HG02763 (cell line): ENCODE data around the gene EEFSEC.

ENCODE experiments used
- ATAC-seq: cut with Tn5 transposase; IDR thresholded peaks from one replicate; pipeline ENCODE4 v1.9.1; 2021; ENCODE audit warnings: mild to moderate bottlenecking, moderate library complexity; ENCODE audit not compliant: unreplicated experiment

EEFSEC gene

GRCh38 chr3:128345196-128345595, 191.9 kb downstream of the EEFSEC start:
- no peak for ATAC-seq

GRCh38 chr3:128346562-128346961, 193.3 kb downstream of the EEFSEC start:
- ATAC-seq, result no peak

- ATAC-seq, result no peak
Observed at GRCh38 chr3:128347282-128347681, 194.0 kb downstream of the EEFSEC start.

GRCh38 chr3:128348075-128348474, 194.8 kb downstream of the EEFSEC start:
- ATAC-seq, result no peak

- no peak for ATAC-seq
Observed at GRCh38 chr3:128348805-128349531, 195.7 kb downstream of the EEFSEC start.

- no peak for ATAC-seq
Observed at GRCh38 chr3:128349963-128350599, 196.8 kb downstream of the EEFSEC start.

- no peak for ATAC-seq
Observed at GRCh38 chr3:128351546-128351945, 198.3 kb downstream of the EEFSEC start.

- ATAC-seq, result no peak
Observed at GRCh38 chr3:128352326-128352725, 199.0 kb downstream of the EEFSEC start.

- no peak for ATAC-seq
Observed at GRCh38 chr3:128353361-128353965, 200.2 kb downstream of the EEFSEC start.

GRCh38 chr3:128353991-128354687, 200.9 kb downstream of the EEFSEC start:
- no peak for ATAC-seq

- no peak for ATAC-seq
Observed at GRCh38 chr3:128354788-128355542, 201.7 kb downstream of the EEFSEC start.

GRCh38 chr3:128355543-128355919, 202.2 kb downstream of the EEFSEC start:
- no peak for ATAC-seq

GRCh38 chr3:128356822-128357221, 203.5 kb downstream of the EEFSEC start:
- ATAC-seq, result no peak

- ATAC-seq, result no peak
Observed at GRCh38 chr3:128357538-128357937, 204.3 kb downstream of the EEFSEC start.

- no peak for ATAC-seq
Observed at GRCh38 chr3:128358156-128358895, 205.0 kb downstream of the EEFSEC start.

GRCh38 chr3:128359060-128359664, 205.9 kb downstream of the EEFSEC start:
- no peak for ATAC-seq

GRCh38 chr3:128359846-128360642, 206.8 kb downstream of the EEFSEC start:
- no peak for ATAC-seq

- ATAC-seq, result no peak
Observed at GRCh38 chr3:128360705-128361271, 207.5 kb downstream of the EEFSEC start.
